ENCODE data around the gene RHOXF1.
"Not testable (repeated sequence)": the region's sequence is repeated elsewhere in the genome, so short reads cannot be mapped to it uniquely, and the experiment has no call there.

The RHOXF1 gene

DNA sequence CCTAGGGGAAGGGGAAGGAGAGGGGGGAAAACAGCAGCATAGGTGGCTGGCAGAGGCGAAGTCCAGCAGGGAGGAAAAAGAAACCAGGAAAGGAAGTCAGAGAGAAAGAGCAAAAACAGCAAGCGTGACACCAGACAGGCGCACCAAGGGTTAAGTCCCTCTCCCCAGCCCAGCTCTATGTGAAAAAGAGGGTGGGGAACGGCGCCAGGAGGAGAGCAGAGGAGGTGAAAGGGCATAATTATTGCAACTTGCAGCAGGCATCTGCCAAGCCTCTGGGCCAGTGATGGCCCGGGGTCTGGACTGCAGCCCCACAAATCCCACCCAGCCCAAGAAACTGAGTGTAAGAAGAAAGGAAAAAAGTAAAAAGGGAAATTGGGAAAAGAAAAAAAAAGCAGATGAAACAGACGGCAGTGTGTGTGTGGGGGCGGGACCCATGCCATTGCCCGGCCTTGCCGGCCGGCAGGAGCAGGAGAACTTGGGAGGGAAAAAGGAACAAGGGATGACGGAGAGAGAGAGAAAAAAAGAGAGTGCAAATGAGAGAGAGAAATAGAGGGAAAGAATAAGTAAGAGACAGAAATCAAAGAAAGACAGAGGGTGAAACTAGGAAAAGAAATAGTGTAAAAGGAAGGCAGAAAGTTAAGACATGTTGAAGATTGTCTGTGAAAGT lies 28.6 kb upstream of the RHOXF1 start:
- no peak overlapping the region for H3K4me3 ChIP-seq (replicated peaks; ENCODE audit: low read depth, low read length)
- no peaks in the 10 kb centered on the region for H3K36me3 ChIP-seq (ENCODE audit: control insufficient read depth, insufficient read depth, low read length)
- no peaks in the 10 kb centered on the region for H3K27me3 ChIP-seq (replicated peaks; ENCODE audit: control insufficient read depth, insufficient read depth, low read length)
- TF ChIP-seq, protein P1, sequence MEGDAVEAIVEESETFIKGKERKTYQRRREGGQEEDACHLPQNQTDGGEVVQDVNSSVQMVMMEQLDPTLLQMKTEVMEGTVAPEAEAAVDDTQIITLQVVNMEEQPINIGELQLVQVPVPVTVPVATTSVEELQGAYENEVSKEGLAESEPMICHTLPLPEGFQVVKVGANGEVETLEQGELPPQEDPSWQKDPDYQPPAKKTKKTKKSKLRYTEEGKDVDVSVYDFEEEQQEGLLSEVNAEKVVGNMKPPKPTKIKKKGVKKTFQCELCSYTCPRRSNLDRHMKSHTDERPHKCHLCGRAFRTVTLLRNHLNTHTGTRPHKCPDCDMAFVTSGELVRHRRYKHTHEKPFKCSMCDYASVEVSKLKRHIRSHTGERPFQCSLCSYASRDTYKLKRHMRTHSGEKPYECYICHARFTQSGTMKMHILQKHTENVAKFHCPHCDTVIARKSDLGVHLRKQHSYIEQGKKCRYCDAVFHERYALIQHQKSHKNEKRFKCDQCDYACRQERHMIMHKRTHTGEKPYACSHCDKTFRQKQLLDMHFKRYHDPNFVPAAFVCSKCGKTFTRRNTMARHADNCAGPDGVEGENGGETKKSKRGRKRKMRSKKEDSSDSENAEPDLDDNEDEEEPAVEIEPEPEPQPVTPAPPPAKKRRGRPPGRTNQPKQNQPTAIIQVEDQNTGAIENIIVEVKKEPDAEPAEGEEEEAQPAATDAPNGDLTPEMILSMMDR (IDR thresholded peaks at IDR 0.05; ENCODE audit: insufficient read depth, low read length, poor library complexity, severe bottlenecking), result no peak
- no peak for DNase-seq (ENCODE audit: extremely low read depth, insufficient read length)

DNA sequence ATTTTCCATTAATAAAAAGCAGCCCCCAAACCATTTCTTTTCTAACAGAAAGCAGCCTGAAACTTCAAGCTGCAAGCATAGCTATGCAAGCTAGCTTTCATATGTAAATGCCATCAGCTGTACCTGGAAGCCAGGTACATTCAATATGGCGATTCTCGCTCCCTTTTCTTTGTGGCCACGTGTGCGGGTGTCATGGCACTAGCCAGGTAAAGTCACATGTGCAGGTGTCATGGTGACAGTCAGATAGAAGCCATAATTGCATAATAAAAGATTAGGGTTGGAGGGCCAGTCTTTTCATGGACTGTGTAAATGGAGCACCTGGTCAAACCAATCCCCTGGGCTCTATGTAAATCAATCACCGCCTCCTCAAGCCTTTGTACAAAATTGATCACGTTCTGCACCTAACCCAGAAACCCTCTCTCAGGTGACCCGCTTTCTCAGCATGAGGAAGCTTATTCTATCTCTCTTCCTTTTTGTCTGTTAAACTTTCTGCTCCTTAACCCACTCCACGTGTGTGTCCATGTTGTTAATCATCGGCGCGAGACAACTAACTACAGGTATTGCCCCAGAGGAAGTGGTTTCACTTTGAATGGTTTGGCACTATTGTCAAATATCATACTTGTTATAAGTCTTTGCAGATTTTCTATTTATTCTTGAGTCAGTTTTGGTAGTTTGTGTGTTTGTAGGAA lies 24.7 kb upstream of the RHOXF1 start:
- no peak overlapping the region for H3K4me3 ChIP-seq (replicated peaks; ENCODE audit: low read depth, low read length)
- TF ChIP-seq, protein P1 (IDR thresholded peaks at IDR 0.05; ENCODE audit: insufficient read depth, low read length, poor library complexity, severe bottlenecking), result no peak
- DNase-seq (ENCODE audit: extremely low read depth, insufficient read length), result no peak
- H3K36me3 ChIP-seq (ENCODE audit: control insufficient read depth, insufficient read depth, low read length), result no peaks in the 10 kb centered on the region
- H3K27me3 ChIP-seq (replicated peaks; ENCODE audit: control insufficient read depth, insufficient read depth, low read length), result no peaks in the 10 kb centered on the region

DNA sequence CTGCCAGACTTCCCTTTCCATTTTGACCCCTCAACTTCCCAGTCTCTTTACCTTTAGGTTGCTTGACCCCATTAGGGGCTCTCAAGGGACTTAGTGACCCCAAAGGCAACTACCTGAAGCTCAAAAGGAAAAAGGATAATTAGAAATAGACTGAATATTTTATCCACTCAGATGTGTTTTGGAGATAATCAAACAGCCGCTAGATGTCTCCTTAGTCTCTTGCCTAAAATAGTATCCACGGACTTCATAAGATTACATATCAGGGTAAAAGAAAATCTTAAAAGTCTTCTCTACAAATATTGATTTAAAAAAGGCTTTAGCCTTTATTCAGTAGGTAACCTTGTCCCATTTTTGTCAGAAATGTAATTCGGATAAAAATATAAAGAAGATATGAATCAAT lies 21.7 kb upstream of the RHOXF1 start:
- no peak overlapping the region for H3K4me3 ChIP-seq (replicated peaks; ENCODE audit: low read depth, low read length)
- no peaks in the 10 kb centered on the region for H3K36me3 ChIP-seq (ENCODE audit: control insufficient read depth, insufficient read depth, low read length)
- TF ChIP-seq, protein P1 (IDR thresholded peaks at IDR 0.05; ENCODE audit: insufficient read depth, low read length, poor library complexity, severe bottlenecking), result peak; percentile 3
- no peaks in the 10 kb centered on the region for H3K27me3 ChIP-seq (replicated peaks; ENCODE audit: control insufficient read depth, insufficient read depth, low read length)
- no peak for DNase-seq (ENCODE audit: extremely low read depth, insufficient read length)

DNA sequence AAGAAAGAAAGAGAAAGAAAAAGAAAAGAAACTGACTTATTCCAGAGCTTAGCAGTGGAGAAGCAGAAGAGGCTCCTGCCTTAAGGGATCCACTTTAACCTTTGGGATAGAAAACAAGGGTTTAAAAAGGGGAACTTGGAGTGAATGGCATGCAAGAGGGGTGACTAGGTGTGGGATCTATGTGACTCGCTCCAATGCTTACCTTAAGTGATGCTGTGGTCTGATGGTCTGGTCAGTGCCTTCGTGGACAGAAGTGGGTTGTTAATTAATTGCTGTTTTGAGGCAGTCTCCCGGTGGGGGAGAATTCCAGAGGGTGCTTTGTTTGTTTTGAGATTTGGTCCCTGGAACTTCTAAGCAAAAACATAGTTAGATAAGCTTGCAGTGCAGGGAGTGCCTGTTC lies 21.1 kb upstream of the RHOXF1 start:
- Histone ChIP-seq H3K36me3 (ENCODE audit: control insufficient read depth, insufficient read depth, low read length) (no peaks in the 10 kb centered on the region), H3K27me3 (replicated peaks; ENCODE audit: control insufficient read depth, insufficient read depth, low read length) (no peaks in the 10 kb centered on the region), H3K4me3 (replicated peaks; ENCODE audit: low read depth, low read length) (no peak overlapping the region)
- TF ChIP-seq, protein P1 (IDR thresholded peaks at IDR 0.05; ENCODE audit: insufficient read depth, low read length, poor library complexity, severe bottlenecking), result no peak
- DNase-seq (ENCODE audit: extremely low read depth, insufficient read length), result no peak

DNA sequence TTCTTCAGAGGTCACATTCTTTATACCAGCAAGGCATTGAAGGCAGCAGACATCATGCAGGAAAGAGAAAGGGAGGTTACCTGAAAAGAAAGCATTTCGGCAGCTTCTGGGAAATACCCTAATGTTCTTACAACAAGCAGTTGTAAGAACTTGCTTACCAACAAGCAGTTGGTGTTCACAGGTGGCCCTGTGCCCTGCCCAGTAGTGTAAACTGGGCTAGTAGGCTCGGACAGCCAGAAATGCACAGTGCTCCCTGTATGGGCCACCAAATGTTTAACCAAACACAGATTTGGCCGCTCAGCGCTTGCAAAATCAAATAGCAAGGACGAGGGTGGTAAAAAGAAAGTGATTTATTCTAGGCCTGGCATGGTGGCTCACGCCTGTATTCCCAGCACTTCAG lies 20.4 kb upstream of the RHOXF1 start:
- Histone ChIP-seq H3K4me3 (replicated peaks; ENCODE audit: low read depth, low read length) (no peak overlapping the region), H3K36me3 (ENCODE audit: control insufficient read depth, insufficient read depth, low read length) (no peaks in the 10 kb centered on the region), H3K27me3 (replicated peaks; ENCODE audit: control insufficient read depth, insufficient read depth, low read length) (no peaks in the 10 kb centered on the region)
- DNase-seq (ENCODE audit: extremely low read depth, insufficient read length), result no peak
- TF ChIP-seq, protein P1 (IDR thresholded peaks at IDR 0.05; ENCODE audit: insufficient read depth, low read length, poor library complexity, severe bottlenecking), result no peak

DNA sequence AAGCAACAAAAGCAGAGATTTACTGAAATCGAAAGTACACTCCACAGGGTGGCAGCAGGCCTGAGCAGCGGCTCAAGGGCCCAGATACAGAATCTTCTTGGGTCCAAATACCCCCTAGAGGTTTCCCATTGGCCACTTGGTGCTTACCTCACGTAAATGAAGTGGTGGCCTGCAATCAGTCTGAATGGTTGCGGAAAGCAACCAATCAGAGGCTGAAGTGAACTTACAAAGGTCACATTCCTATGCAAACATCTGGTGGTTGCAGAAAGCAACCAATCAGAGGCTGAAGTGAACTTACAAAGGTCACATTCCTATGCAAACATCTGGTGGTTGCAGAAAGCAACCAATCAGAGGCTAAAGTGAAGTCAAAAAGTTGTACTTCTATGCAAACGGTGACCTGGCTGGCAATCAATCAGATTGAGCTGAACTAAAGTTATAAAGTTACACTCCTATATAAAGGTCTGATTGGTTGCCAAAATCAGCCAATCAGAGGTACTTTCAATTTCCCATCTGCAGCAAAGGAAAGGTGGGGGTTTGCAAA lies 12.7 kb upstream of the RHOXF1 start:
- not testable (repeated sequence) for H3K36me3 ChIP-seq (ENCODE audit: control insufficient read depth, insufficient read depth, low read length); H3K4me3 ChIP-seq (replicated peaks; ENCODE audit: low read depth, low read length); H3K27me3 ChIP-seq (replicated peaks; ENCODE audit: control insufficient read depth, insufficient read depth, low read length); DNase-seq (ENCODE audit: extremely low read depth, insufficient read length)

Measured in GM06990 (cell line).